ENCODE measurements around the gene SOCS6.

GRCh38 chr18:70376914-70377258 is 88.0 kb downstream of the SOCS6 start:
- TF ChIP-seq POLR2AphosphoS5 (IDR thresholded peaks at IDR 0.05; ENCODE audit: low read depth) (no peak), ETS1 (IDR thresholded peaks at IDR 0.05) (no peak), CTCF (conservative IDR thresholded peaks at IDR 0.05; ENCODE audit: low read depth in 2 of 2) (no peak), REST (IDR thresholded peaks at IDR 0.05; ENCODE audit: unreplicated experiment) (no peak), CREB1 (CRISPR knock-in tag; IDR thresholded peaks at IDR 0.05; ENCODE audit: low read depth) (no peak), EZH2 (IDR thresholded peaks at IDR 0.05; ENCODE audit: low read depth, unreplicated experiment) (no peak), STAT1 (IDR thresholded peaks at IDR 0.05; ENCODE audit: unreplicated experiment) (no peak), ZNF114 (CRISPR knock-in tag; IDR thresholded peaks at IDR 0.05) (no peak)

All from GM23338 (cell line).